A549 (cell line): ENCODE results near the gene MPZ. TPM values are rescaled to one million over a fixed set of nuclear protein-coding genes. Genes with fewer than 3 reads are reported as not detected.

ENCODE experiments used
- ATAC-seq, 2 experiments: fragments of 200-7000 bp in 1 of 2; fragments of >200 bp in 1 of 2; cut with Nextera tagmentation in 1 of 2; cut with Tn5 transposase in 1 of 2; 3 replicates each; pipeline versions ENCODE4 v1.8.0 to v1.9.1; 2018 to 2020; ENCODE audit warnings: mild to moderate bottlenecking in 1 of 2, moderate library complexity in 1 of 2
- CTCF ChIA-PET: fragments of 300-600 bp; sonication (Branson Sonifier 250); formaldehyde crosslinking; extraction: SDS; loops from one replicate; lab custom pipeline; 2021; ENCODE audit warnings: antibody characterized with exemption, inconsistent platforms; lab: Yijun Ruan, JAX
- POLR2A ChIA-PET: fragments of 350-600 bp; formaldehyde crosslinking; extraction: SDS; loops from one replicate; lab custom pipeline; 2021; ENCODE audit warnings: antibody characterized with exemption, inconsistent platforms; lab: Yijun Ruan, JAX
- DNase-seq, 2 experiments: peaks; one replicate each; pipeline versions ENCODE4 v3.0.0 to v3.0.0-alpha.2; 2011 to 2016; ENCODE audit warnings: low read depth in 1 of 2, low spot score in 1 of 2
- FAIRE-seq: peaks from 2 replicates; lab custom pipeline; 2011; peaks lifted over from hg19 to GRCh38; lab: Jason Lieb, UNC
- H3K27ac ChIP-seq, 2 experiments: fragments of >200 bp; sonication (Bioruptor Twin); formaldehyde crosslinking; 3 replicates each; pipeline ENCODE4 v1.5.1; 2016 to 2017
- H3K4me1 ChIP-seq: fragments of >200 bp; sonication (Bioruptor Twin); formaldehyde crosslinking; 3 replicates; pipeline ENCODE4 v1.6.1; 2016
- H3K4me2 ChIP-seq: fragments of >200 bp; sonication (Bioruptor Twin); formaldehyde crosslinking; 3 replicates; pipeline ENCODE4 v1.6.1; 2016
- H3K4me3 ChIP-seq: fragments of >200 bp; sonication (Bioruptor Twin); formaldehyde crosslinking; 3 replicates; pipeline ENCODE4 v1.5.1; 2016
- H3K9me3 ChIP-seq: fragments of >200 bp; sonication (Bioruptor Twin); formaldehyde crosslinking; 3 replicates; pipeline ENCODE4 v1.6.1; 2016
- CBX8 ChIP-seq: fragments of 200-600 bp; sonication (generic); IDR thresholded peaks from 2 replicates; pipeline ENCODE4 v1.6.1; 2016
- EP300 ChIP-seq, 2 experiments: fragments of >200 bp; sonication (Bioruptor Twin); formaldehyde crosslinking; IDR thresholded peaks; 2 replicates in 1 of 2; 3 replicates in 1 of 2; pipeline ENCODE4 v1.6.1; 2016 to 2017
- ESRRA ChIP-seq: fragments of 150-350 bp; IDR thresholded peaks from 2 replicates; pipeline ENCODE4 v1.6.1; 2014; ENCODE audit warnings: mild to moderate bottlenecking, low read length, borderline replicate concordance
- FOSL2 ChIP-seq, 2 experiments: fragments of 450-650 bp in 1 of 2; fragments of >200 bp in 1 of 2; sonication (Bioruptor Twin) in 1 of 2; formaldehyde crosslinking; IDR thresholded peaks; 2 replicates each; pipeline versions ENCODE4 v1.5.0 to v1.6.1; 2016 to 2020; ENCODE audit warnings: mild to moderate bottlenecking in 1 of 2, moderate library complexity in 1 of 2
- GATA3 ChIP-seq: IDR thresholded peaks from 2 replicates; pipeline ENCODE4 v1.6.1; 2012; ENCODE audit warnings: borderline replicate concordance
- HEYL ChIP-seq: fragments of 250-450 bp; sonication (Bioruptor Pico); IDR thresholded peaks from 2 replicates; pipeline ENCODE4 v1.8.0; 2021; ENCODE audit warnings: mild to moderate bottlenecking, moderate library complexity
- HOXA7 ChIP-seq: fragments of 250-450 bp; sonication (Bioruptor Pico); IDR thresholded peaks from 2 replicates; pipeline ENCODE4 v1.5.0; 2020; ENCODE audit warnings: mild to moderate bottlenecking, moderate library complexity
- HOXB13 ChIP-seq: fragments of 250-450 bp; sonication (Bioruptor Pico); IDR thresholded peaks from 2 replicates; pipeline ENCODE4 v1.5.0; 2020; ENCODE audit warnings: low read depth, mild to moderate bottlenecking, moderate library complexity
- JUN ChIP-seq, 2 experiments: fragments of >200 bp; sonication (Bioruptor Twin); formaldehyde crosslinking; IDR thresholded peaks; 2 replicates in 1 of 2; 3 replicates in 1 of 2; pipeline ENCODE4 v1.6.1; 2016 to 2017
- JUNB ChIP-seq: fragments of >200 bp; sonication (Bioruptor Twin); formaldehyde crosslinking; IDR thresholded peaks from 2 replicates; pipeline ENCODE4 v1.6.1; 2016
- KDM5A ChIP-seq: fragments of 200-600 bp; sonication (generic); IDR thresholded peaks from 2 replicates; pipeline ENCODE4 v1.6.1; 2016; ENCODE audit warnings: antibody characterized with exemption, mild to moderate bottlenecking
- MAFK ChIP-seq: fragments of 450-650 bp; IDR thresholded peaks from 2 replicates; pipeline ENCODE4 v1.6.1; 2014; ENCODE audit not compliant: partially characterized antibody
- MAZ ChIP-seq: fragments of 150-350 bp; IDR thresholded peaks from 2 replicates; pipeline ENCODE4 v1.6.1; 2014; ENCODE audit warnings: antibody characterized with exemption, low read depth, low read length, borderline replicate concordance
- PHF8 ChIP-seq: fragments of 200-600 bp; sonication (generic); IDR thresholded peaks from 2 replicates; pipeline ENCODE4 v1.6.1; 2016; ENCODE audit warnings: low read depth, mild to moderate bottlenecking, antibody characterized with exemption, moderate library complexity, borderline replicate concordance
- POLR2A ChIP-seq: IDR thresholded peaks from 2 replicates; pipeline ENCODE4 v1.6.1; 2012; ENCODE audit warnings: mild to moderate bottlenecking, low read length
- RAD21 ChIP-seq, 2 experiments: fragments of >200 bp in 1 of 2; sonication (Bioruptor Twin) in 1 of 2; formaldehyde crosslinking in 1 of 2; IDR thresholded peaks in 1 of 2; conservative IDR thresholded peaks in 1 of 2; 2 replicates in 1 of 2; 3 replicates in 1 of 2; pipeline ENCODE4 v1.6.1; 2012 to 2018; ENCODE audit warnings: inconsistent platforms in 1 of 2
- RARB ChIP-seq: fragments of 250-450 bp; sonication (Bioruptor Pico); IDR thresholded peaks from 2 replicates; pipeline ENCODE4 v1.8.0; 2021; ENCODE audit warnings: mild to moderate bottlenecking, moderate library complexity
- RCOR1 ChIP-seq: fragments of 150-350 bp; IDR thresholded peaks from 2 replicates; pipeline ENCODE4 v1.6.1; 2014; ENCODE audit warnings: antibody characterized with exemption, low read length, low read depth
- RFX5 ChIP-seq: fragments of 450-650 bp; IDR thresholded peaks from 2 replicates; pipeline ENCODE4 v1.7.1; 2014; ENCODE audit warnings: antibody characterized with exemption, mild to moderate bottlenecking, moderate library complexity
- SMC3 ChIP-seq: fragments of >200 bp; sonication (Bioruptor Twin); formaldehyde crosslinking; IDR thresholded peaks from 3 replicates; pipeline ENCODE4 v1.6.1; 2018; ENCODE audit warnings: inconsistent platforms
- whole genome bisulfite sequencing: methylation state at CpG from one replicate; pipeline ENCODE4 v1.1.6; 2017; ENCODE audit errors: missing lambda C conversion rate; 5-methylcytosine and 5-hydroxymethylcytosine counted together
- polyA plus RNA-seq, 4 experiments: library from polyadenylated mRNA; depleted of rRNA in 3 of 4; stranded (reverse); fragments of >200 nt; fragmentation: RNase III in 1 of 4; extraction: RNeasy Plus Mini Kit Qiagen cat#74134 plus additional on column Dnase treatment in 1 of 4; gene quantifications; 2 replicates in 3 of 4; 3 replicates in 1 of 4; pipeline ENCODE4 v1.2.3, GENCODE V29; 2011 to 2017
- TF ChIP-seq, protein P1 (sequence below): IDR thresholded peaks from 2 replicates; pipeline ENCODE4 v1.6.1; 2012; ENCODE audit warnings: low read depth, borderline replicate concordance
- TF ChIP-seq, protein P2 (sequence below): fragments of 250-450 bp; sonication (Bioruptor Pico); IDR thresholded peaks from 2 replicates; pipeline ENCODE4 v1.5.0; 2021; ENCODE audit warnings: mild to moderate bottlenecking, moderate library complexity, borderline replicate concordance
- TF ChIP-seq, protein P3 (sequence below): fragments of >200 bp; sonication (Bioruptor Twin); formaldehyde crosslinking; IDR thresholded peaks from 3 replicates; pipeline ENCODE4 v1.6.1; 2016
- TF ChIP-seq, protein P4 (sequence below): fragments of >200 bp; sonication (Bioruptor Twin); formaldehyde crosslinking; IDR thresholded peaks from 2 replicates; pipeline ENCODE4 v1.6.1; 2016
- TF ChIP-seq, protein P5 (sequence below): fragments of >200 bp; sonication (Bioruptor Twin); formaldehyde crosslinking; IDR thresholded peaks from 3 replicates; pipeline ENCODE4 v1.5.1; 2016
- TF ChIP-seq, protein P6 (sequence below): fragments of 450-650 bp; IDR thresholded peaks from 2 replicates; pipeline ENCODE4 v1.6.1; 2014; ENCODE audit warnings: antibody characterized with exemption
- TF ChIP-seq, protein P7 (sequence below): IDR thresholded peaks from 2 replicates; pipeline ENCODE4 v1.6.1; 2012

Gene MPZ
- polyA plus RNA-seq, 2 of the 4 experiments (the other 2 are of a cell fraction) = 0.17 to 0.83 TPM

DNA sequence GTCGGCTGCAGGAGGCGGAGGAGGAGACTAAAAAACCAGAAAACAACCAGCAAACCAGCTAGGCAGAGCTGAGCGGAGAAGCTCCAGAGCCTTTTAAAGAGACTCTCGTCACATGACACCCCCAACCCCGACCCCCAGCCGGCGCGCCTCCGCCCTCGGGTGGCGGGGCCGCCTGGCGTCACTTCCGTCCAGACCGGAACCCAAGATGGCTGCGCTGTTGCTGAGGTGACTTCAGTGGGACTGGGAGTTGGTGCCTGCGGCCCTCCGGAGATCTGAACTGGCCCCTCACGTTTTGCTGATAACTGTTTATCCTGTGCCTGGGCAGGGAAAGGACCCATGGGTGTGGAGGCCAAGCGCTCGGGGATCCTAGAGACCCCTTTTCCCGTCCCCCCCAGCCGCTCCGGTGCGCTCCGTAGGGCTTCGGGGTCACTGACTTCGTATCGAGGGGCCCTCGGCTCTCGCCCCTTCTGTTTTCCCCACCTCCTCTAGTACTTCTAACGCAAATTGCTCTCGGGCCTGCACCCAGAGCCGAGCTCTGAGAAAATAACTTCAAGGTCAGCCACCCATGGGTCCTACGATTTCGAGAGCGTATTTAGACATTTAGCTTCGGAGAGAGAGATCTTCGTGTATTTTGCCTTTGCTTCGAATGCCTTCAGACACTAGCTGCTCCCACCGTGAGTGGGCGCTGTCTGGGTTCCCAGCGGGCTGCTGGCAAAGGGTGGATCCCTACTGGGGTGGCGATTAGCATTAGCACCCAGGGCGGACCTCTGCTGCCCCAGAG lies 4.6 kb upstream of the MPZ start, which contains the start of gene SDHC:
TSS of gene SDHC (plus strand) at position 181 of the 781 bp plus-strand sequence. CDS start at position 206, 25 bp downstream.
- no peak for FAIRE-seq
- peak; percentile 98 for ATAC-seq
- Histone ChIP-seq H3K4me2 (peak within 1 kb of the TSS; percentile 93), H3K9me3 (no peaks in the 10 kb centered on the region), H3K4me3 (peak within 1 kb of the TSS; percentile 59), H3K27ac (peak within 1 kb of the TSS; percentile 83 to 96), H3K4me1 (peaks cover 7% of the 10 kb centered on the region; the same call in 2 of the 3 replicates)
- no peak for TF ChIP-seq RAD21 (conservative IDR thresholded peaks at IDR 0.05 in 1 of 2, IDR thresholded peaks at IDR 0.05 in 1 of 2)
- TF ChIP-seq, protein P1, sequence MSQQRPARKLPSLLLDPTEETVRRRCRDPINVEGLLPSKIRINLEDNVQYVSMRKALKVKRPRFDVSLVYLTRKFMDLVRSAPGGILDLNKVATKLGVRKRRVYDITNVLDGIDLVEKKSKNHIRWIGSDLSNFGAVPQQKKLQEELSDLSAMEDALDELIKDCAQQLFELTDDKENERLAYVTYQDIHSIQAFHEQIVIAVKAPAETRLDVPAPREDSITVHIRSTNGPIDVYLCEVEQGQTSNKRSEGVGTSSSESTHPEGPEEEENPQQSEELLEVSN = no peak; the same call in 1 of the 2 replicates
- TF ChIP-seq FOSL2 (IDR thresholded peaks at IDR 0.05) = no peak
- no peak for TF ChIP-seq FOSL2 (CRISPR knock-in tag; IDR thresholded peaks at IDR 0.05)
- TF ChIP-seq, protein P2, sequence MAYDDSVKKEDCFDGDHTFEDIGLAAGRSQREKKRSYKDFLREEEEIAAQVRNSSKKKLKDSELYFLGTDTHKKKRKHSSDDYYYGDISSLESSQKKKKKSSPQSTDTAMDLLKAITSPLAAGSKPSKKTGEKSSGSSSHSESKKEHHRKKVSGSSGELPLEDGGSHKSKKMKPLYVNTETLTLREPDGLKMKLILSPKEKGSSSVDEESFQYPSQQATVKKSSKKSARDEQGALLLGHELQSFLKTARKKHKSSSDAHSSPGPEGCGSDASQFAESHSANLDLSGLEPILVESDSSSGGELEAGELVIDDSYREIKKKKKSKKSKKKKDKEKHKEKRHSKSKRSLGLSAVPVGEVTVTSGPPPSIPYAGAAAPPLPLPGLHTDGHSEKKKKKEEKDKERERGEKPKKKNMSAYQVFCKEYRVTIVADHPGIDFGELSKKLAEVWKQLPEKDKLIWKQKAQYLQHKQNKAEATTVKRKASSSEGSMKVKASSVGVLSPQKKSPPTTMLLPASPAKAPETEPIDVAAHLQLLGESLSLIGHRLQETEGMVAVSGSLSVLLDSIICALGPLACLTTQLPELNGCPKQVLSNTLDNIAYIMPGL = no peak
- TF ChIP-seq, protein P3, sequence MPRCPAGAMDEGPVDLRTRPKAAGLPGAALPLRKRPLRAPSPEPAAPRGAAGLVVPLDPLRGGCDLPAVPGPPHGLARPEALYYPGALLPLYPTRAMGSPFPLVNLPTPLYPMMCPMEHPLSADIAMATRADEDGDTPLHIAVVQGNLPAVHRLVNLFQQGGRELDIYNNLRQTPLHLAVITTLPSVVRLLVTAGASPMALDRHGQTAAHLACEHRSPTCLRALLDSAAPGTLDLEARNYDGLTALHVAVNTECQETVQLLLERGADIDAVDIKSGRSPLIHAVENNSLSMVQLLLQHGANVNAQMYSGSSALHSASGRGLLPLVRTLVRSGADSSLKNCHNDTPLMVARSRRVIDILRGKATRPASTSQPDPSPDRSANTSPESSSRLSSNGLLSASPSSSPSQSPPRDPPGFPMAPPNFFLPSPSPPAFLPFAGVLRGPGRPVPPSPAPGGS = peak; percentile 96
- no peak for TF ChIP-seq RARB (CRISPR knock-in tag)
- TF ChIP-seq PHF8 = peak; percentile 85; the same call in 1 of the 2 replicates
- TF ChIP-seq, protein P4, sequence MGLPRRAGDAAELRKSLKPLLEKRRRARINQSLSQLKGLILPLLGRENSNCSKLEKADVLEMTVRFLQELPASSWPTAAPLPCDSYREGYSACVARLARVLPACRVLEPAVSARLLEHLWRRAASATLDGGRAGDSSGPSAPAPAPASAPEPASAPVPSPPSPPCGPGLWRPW = no peak
- no peak for TF ChIP-seq HOXA7 (CRISPR knock-in tag)
- TF ChIP-seq ESRRA = no peak
- TF ChIP-seq HEYL (CRISPR knock-in tag) = no peak
- TF ChIP-seq HOXB13 (CRISPR knock-in tag) = no peak
- TF ChIP-seq SMC3 = no peak
- TF ChIP-seq, protein P5, sequence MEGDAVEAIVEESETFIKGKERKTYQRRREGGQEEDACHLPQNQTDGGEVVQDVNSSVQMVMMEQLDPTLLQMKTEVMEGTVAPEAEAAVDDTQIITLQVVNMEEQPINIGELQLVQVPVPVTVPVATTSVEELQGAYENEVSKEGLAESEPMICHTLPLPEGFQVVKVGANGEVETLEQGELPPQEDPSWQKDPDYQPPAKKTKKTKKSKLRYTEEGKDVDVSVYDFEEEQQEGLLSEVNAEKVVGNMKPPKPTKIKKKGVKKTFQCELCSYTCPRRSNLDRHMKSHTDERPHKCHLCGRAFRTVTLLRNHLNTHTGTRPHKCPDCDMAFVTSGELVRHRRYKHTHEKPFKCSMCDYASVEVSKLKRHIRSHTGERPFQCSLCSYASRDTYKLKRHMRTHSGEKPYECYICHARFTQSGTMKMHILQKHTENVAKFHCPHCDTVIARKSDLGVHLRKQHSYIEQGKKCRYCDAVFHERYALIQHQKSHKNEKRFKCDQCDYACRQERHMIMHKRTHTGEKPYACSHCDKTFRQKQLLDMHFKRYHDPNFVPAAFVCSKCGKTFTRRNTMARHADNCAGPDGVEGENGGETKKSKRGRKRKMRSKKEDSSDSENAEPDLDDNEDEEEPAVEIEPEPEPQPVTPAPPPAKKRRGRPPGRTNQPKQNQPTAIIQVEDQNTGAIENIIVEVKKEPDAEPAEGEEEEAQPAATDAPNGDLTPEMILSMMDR = no peak; the same call in 2 of the 3 replicates
- TF ChIP-seq, protein P6, sequence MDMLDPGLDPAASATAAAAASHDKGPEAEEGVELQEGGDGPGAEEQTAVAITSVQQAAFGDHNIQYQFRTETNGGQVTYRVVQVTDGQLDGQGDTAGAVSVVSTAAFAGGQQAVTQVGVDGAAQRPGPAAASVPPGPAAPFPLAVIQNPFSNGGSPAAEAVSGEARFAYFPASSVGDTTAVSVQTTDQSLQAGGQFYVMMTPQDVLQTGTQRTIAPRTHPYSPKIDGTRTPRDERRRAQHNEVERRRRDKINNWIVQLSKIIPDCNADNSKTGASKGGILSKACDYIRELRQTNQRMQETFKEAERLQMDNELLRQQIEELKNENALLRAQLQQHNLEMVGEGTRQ = peak; percentile 82
- TF ChIP-seq JUN (IDR thresholded peaks at IDR 0.05) = peak; percentile 76 to 88
- TF ChIP-seq EP300 (IDR thresholded peaks at IDR 0.05) = no peak
- TF ChIP-seq KDM5A = peak; percentile 93
- TF ChIP-seq POLR2A = peak; percentile 94
- TF ChIP-seq RCOR1 = no peak
- no peak for TF ChIP-seq RFX5
- TF ChIP-seq GATA3 = no peak
- TF ChIP-seq, protein P7, sequence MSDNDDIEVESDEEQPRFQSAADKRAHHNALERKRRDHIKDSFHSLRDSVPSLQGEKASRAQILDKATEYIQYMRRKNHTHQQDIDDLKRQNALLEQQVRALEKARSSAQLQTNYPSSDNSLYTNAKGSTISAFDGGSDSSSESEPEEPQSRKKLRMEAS = peak; percentile 66
- no peak for TF ChIP-seq MAFK
- no peak for TF ChIP-seq CBX8
- peak; percentile 80 for TF ChIP-seq MAZ
- no peak for TF ChIP-seq JUNB
- POLR2A ChIA-PET = interaction anchor here (0.5 to 2.1 kb wide), 9 partner anchors 11 to 112 kb away, joined by 3 to 14 read pairs (median 4); partner anchors contain the start of genes NDUFS2, PCP4L1 and TOMM40L
- WGBS = 1% methylated on average over 36 of the region's 45 CpGs
- CTCF ChIA-PET = interaction anchor here (0.7 to 2.8 kb wide), 8 partner anchors 10 to 89 kb away, joined by 3 to 9 read pairs (median 4); partner anchors contain the start of gene TOMM40L
- DNase-seq = peak; percentile 83 to 92
